Right cardiac atrium (tissue), 5 donors: ENCODE data around the gene ZNF692. TPM values are rescaled to one million over a fixed set of nuclear protein-coding genes. Genes with fewer than 3 reads are reported as not detected.
A peak's percentile ranks its signal among the peaks of the same experiment; 100 is the strongest.

Experiments
- ATAC-seq, 2 donors: fragments of 200-7000 bp; cut with Tn5 transposase; one replicate each; pipeline versions ENCODE4 v1.8.0 to v1.9.1; 2020; ENCODE audit warnings: moderate library complexity in 2 of 2, mild to moderate bottlenecking in 1 of 2
- DNase-seq, 3 donors: peaks; one replicate each; pipeline ENCODE4 v3.0.0-alpha.2; 2020
- H3K27ac ChIP-seq: one replicate; pipeline ENCODE4 v1.5.1; 2013; ENCODE audit warnings: mild to moderate bottlenecking, low read length, control low read depth, moderate library complexity
- H3K27me3 ChIP-seq: one replicate; pipeline ENCODE4 v1.6.1; 2013; ENCODE audit not compliant: control insufficient read depth, insufficient read depth
- H3K4me1 ChIP-seq: one replicate; pipeline ENCODE4 v1.6.1; 2013; ENCODE audit warnings: low read length; ENCODE audit not compliant: control insufficient read depth, insufficient read depth
- H3K4me3 ChIP-seq: one replicate; pipeline ENCODE4 v1.5.1; 2013; ENCODE audit warnings: low read length, control low read depth
- H3K9me3 ChIP-seq: one replicate; pipeline ENCODE4 v1.6.1; 2013; ENCODE audit warnings: low read length; ENCODE audit not compliant: control insufficient read depth
- WGBS: extraction: QIAGEN DNeasy Blood & Tissue Kit; methylation state at CpG from one replicate; pipeline ENCODE4 v1.1.7; 2013; 5-methylcytosine and 5-hydroxymethylcytosine counted together
- intact Hi-C, 4 donors: fragments of 100-400 bp; cut with DNase I; formaldehyde crosslinking; loops; one replicate each; pipeline versions ENCODE4 v1.11.0 to v1.14.0; 2022 to 2023
- polyA plus RNA-seq: library from polyadenylated mRNA; stranded (reverse); fragments of 200-250 nt; gene quantifications from one replicate; pipeline ENCODE4 v1.2.3, GENCODE V29; 2013
- total RNA-seq, 4 donors: library from RNA; stranded (reverse); fragmentation: NEBNext Ultra II Directional; extraction: Animal tissue kit (Norgen Biotek cat#: 25700); gene quantifications; one replicate each; pipeline ENCODE4 v1.2.1, GENCODE V29; 2021
- donor health status: healthy with polysubstance abuse.
- donor health status: DM: no; HTN: yes; CAD: no.
- donor health status: DM: no; HTN: no; CAD: no.
- donor health status: DM: no; HTN: yes; CAD: no; lungs with severe emphysema.
- donor health status: DM: yes; HTN: yes; CAD: no.

Gene ZNF692
- total and polyA plus RNA-seq, 5 donors, result 12.8 to 27.2 (median 20.6) TPM

- DNase-seq (peak in 1 of 3 donors; percentile 53), ATAC-seq (no peak)
- 94% methylated on average over 72 of the region's 72 CpGs for WGBS
- intact Hi-C loops, result no loop called here
- H3K4me3 ChIP-seq, result no peak overlapping the region
- H3K9me3 ChIP-seq, result no peaks in the 10 kb centered on the region
- H3K27ac ChIP-seq, result no peak overlapping the region
- H3K27me3 ChIP-seq, result no peaks in the 10 kb centered on the region
- H3K4me1 ChIP-seq, result no peaks in the 10 kb centered on the region
Observed at GRCh38 chr1:248847956-248848561, 10.8 kb downstream of the ZNF692 start.

GRCh38 chr1:248847181-248847955 lies 11.5 kb downstream of the ZNF692 start:
- Histone ChIP-seq H3K27me3 (no peaks in the 10 kb centered on the region), H3K4me3 (no peak overlapping the region), H3K9me3 (no peaks in the 10 kb centered on the region), H3K27ac (no peak overlapping the region), H3K4me1 (peaks cover 2% of the 10 kb centered on the region)
- 91% methylated on average over 76 of the region's 76 CpGs for WGBS
- peak in 2 of 3 donors; percentile 53 to 56 for DNase-seq
- no peak for ATAC-seq
- intact Hi-C loops, result no loop called here

GRCh38 chr1:248844526-248844925 lies 14.4 kb downstream of the ZNF692 start:
- DNase-seq, result no peak
- intact Hi-C loops, result no loop called here
- peaks cover 6% of the 10 kb centered on the region for H3K4me1 ChIP-seq
- no peaks in the 10 kb centered on the region for H3K9me3 ChIP-seq
- no peak for ATAC-seq
- H3K27me3 ChIP-seq, result no peaks in the 10 kb centered on the region
- no peak overlapping the region for H3K27ac ChIP-seq
- 86% methylated on average over 8 of the region's 8 CpGs for WGBS
- no peak overlapping the region for H3K4me3 ChIP-seq

GRCh38 chr1:248843687-248844086 lies 15.2 kb downstream of the ZNF692 start:
- Histone ChIP-seq H3K4me3 (no peak overlapping the region), H3K27me3 (no peaks in the 10 kb centered on the region), H3K27ac (no peak overlapping the region), H3K4me1 (peaks cover 9% of the 10 kb centered on the region), H3K9me3 (no peaks in the 10 kb centered on the region)
- WGBS, result 83% methylated on average over 3 of the region's 3 CpGs
- no peak for ATAC-seq
- intact Hi-C loops, result no loop called here
- no peak for DNase-seq

- 81% methylated on average over 8 of the region's 8 CpGs for WGBS
- no peak for DNase-seq
- Histone ChIP-seq H3K9me3 (no peaks in the 10 kb centered on the region), H3K4me1 (peaks cover 9% of the 10 kb centered on the region), H3K4me3 (no peak overlapping the region), H3K27me3 (no peaks in the 10 kb centered on the region), H3K27ac (no peak overlapping the region)
- intact Hi-C loops, result no loop called here
- ATAC-seq, result no peak
Observed at GRCh38 chr1:248842781-248843331, 16.0 kb downstream of the ZNF692 start.

- H3K4me3 ChIP-seq, result no peak overlapping the region
- peaks cover 9% of the 10 kb centered on the region for H3K4me1 ChIP-seq
- no peak overlapping the region for H3K27ac ChIP-seq
- 33% methylated on average over 12 of the region's 12 CpGs for WGBS
- DNase-seq, result peak; percentile 43 to 74 (median 73)
- no peaks in the 10 kb centered on the region for H3K9me3 ChIP-seq
- no peak for ATAC-seq
- intact Hi-C loops, result no loop called here
- no peaks in the 10 kb centered on the region for H3K27me3 ChIP-seq
Observed at GRCh38 chr1:248841702-248842395, 17.0 kb downstream of the ZNF692 start.

GRCh38 chr1:248840946-248841345 lies 17.9 kb downstream of the ZNF692 start:
- H3K9me3 ChIP-seq, result no peaks in the 10 kb centered on the region
- H3K27me3 ChIP-seq, result no peaks in the 10 kb centered on the region
- intact Hi-C loops, result no loop called here
- H3K27ac ChIP-seq, result no peak overlapping the region
- H3K4me3 ChIP-seq, result no peak overlapping the region
- DNase-seq, result no peak
- no peak for ATAC-seq
- peaks cover 9% of the 10 kb centered on the region for H3K4me1 ChIP-seq
- WGBS, result 91% methylated on average over 4 of the region's 4 CpGs

- H3K27ac ChIP-seq, result peak overlapping the region; percentile 97
- DNase-seq (no peak), ATAC-seq (no peak)
- peaks cover 9% of the 10 kb centered on the region for H3K4me1 ChIP-seq
- WGBS, result 17% methylated on average over 10 of the region's 10 CpGs
- H3K27me3 ChIP-seq, result no peaks in the 10 kb centered on the region
- intact Hi-C loops, result loop anchor here in 1 of 4 donors (2.0 kb wide), 1 partner anchor 20 kb away; the partner anchor contains the start of gene ZNF692
- no peaks in the 10 kb centered on the region for H3K9me3 ChIP-seq
- peak overlapping the region; percentile 74 for H3K4me3 ChIP-seq
Observed at GRCh38 chr1:248839168-248839555, 19.7 kb downstream of the ZNF692 start.

GRCh38 chr1:248838357-248839167 lies 20.3 kb downstream of the ZNF692 start:
- WGBS, result under 1% methylated on average over 82 of the region's 82 CpGs
- ATAC-seq (peak; percentile 91 to 92), DNase-seq (peak; percentile 95 to 98 (median 97))
- intact Hi-C loops, result loop anchor here in 1 of 4 donors (2.0 kb wide), 1 partner anchor 20 kb away; the partner anchor contains the start of gene ZNF692
- no peaks in the 10 kb centered on the region for H3K9me3 ChIP-seq
- H3K27ac ChIP-seq, result peak overlapping the region; percentile 97
- H3K27me3 ChIP-seq, result no peaks in the 10 kb centered on the region
- H3K4me1 ChIP-seq, result peaks cover 9% of the 10 kb centered on the region
- H3K4me3 ChIP-seq, result peak overlapping the region; percentile 74

GRCh38 chr1:248837781-248838356 lies 21.0 kb downstream of the ZNF692 start, which contains the start of gene ZNF672:
TSS of gene ZNF672 (plus strand) at chr1:248838224. CDS start at chr1:248847275, 9,051 bp downstream.
- no peaks in the 10 kb centered on the region for H3K27me3 ChIP-seq
- peak within 1 kb of the TSS; percentile 97 for H3K27ac ChIP-seq
- H3K4me3 ChIP-seq, result peak within 1 kb of the TSS; percentile 74
- ATAC-seq (peak; percentile 96), DNase-seq (peak; percentile 99 to 100 (median 100))
- H3K9me3 ChIP-seq, result no peaks in the 10 kb centered on the region
- peaks cover 9% of the 10 kb centered on the region for H3K4me1 ChIP-seq
- intact Hi-C loops, result loop anchor here in 1 of 4 donors (2.0 kb wide), 1 partner anchor 21 kb away; the partner anchor contains the start of gene ZNF692
- WGBS, result under 1% methylated on average over 48 of the region's 48 CpGs
